ENCODE results near the gene CDH11.

DNA sequence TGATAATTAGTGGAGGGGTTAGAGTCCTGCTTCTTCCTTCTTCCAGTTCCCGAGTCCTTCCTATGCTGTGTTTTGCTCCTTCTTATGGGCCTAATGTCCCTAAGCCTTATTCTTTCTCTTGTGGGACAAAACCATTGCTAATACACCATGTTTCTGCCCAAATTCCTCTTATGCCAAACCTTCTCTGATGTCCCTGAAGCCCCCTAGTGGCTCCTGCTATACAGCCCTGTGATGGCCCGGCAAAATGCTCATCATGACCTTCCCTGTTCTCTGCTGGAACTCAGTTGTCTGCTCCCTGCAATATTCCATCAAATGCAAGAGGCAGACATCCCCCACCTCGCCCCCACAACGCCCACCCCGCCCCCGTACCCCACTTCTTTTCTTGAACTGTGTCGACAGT, 171.6 kb downstream of the CDH11 start:
- TF ChIP-seq, protein P1, sequence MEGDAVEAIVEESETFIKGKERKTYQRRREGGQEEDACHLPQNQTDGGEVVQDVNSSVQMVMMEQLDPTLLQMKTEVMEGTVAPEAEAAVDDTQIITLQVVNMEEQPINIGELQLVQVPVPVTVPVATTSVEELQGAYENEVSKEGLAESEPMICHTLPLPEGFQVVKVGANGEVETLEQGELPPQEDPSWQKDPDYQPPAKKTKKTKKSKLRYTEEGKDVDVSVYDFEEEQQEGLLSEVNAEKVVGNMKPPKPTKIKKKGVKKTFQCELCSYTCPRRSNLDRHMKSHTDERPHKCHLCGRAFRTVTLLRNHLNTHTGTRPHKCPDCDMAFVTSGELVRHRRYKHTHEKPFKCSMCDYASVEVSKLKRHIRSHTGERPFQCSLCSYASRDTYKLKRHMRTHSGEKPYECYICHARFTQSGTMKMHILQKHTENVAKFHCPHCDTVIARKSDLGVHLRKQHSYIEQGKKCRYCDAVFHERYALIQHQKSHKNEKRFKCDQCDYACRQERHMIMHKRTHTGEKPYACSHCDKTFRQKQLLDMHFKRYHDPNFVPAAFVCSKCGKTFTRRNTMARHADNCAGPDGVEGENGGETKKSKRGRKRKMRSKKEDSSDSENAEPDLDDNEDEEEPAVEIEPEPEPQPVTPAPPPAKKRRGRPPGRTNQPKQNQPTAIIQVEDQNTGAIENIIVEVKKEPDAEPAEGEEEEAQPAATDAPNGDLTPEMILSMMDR (IDR thresholded peaks at IDR 0.05): peak; percentile 45
- no peak for TF ChIP-seq ZFX (IDR thresholded peaks at IDR 0.05; ENCODE audit: borderline replicate concordance)

Measured in 22Rv1 (cell line).